ENCODE measurements around the gene REEP1. TPM values are rescaled to one million over a fixed set of nuclear protein-coding genes. Genes with fewer than 3 reads are reported as not detected.

The REEP1 gene
- total RNA-seq, 4 donors from 2014 or later, result 9.7 to 24.5 (median 13.4) TPM

DNA sequence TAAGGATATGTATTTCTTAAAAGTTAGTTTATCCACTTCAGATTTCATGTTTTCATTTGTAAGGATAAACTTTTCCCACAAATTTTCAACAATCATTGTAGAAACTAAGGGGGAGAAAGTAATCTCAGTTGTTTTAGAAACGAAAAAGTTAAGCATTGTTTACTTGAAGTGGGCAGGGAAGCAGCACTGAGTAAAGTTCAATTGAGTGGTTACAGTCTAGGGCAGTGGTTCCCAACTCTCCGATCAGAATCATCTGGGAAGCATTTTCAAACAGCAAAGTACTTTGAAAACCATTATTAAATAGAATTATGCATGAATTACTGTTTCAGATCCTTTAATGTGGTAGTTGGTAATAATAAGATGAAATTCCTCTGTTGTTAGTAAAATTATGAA is 125.6 kb downstream of the REEP1 start:
- no peaks in the 10 kb centered on the region for H3K36me3 ChIP-seq

DNA sequence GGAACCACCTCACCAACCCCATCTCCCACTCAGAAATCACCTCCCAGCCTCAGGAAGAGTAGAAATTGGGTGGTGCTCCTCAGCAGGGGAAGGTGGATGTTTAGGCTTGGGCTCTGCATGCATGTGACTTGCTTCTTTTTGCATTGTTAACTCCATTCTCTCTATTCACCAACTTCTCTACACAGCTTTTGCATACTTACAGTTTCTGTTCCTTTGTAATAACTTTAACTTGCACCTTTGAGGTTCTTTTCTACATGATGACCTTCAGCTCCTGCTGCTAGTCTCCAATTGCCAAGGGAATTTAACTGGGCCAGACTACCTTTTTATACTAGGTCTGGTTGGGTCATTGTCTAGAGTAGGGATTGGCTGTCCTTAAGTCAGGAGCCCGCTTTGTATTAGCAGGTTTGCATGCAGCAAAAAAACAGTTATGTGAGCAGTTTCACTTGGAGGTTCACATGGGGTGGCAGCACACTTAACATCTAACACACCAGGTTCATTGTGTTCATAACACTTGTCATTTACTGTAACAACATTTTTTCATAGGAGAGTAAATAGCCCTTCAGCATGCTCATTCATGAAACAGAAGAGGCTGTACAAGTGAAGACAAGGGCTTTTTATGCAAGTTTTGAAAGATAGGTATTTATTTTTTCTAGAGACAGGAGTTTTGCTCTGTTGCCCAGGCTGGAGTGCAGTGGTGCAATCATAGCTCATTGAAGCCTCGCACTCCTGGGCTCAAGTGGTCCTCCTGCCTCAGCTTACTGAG is 126.2 kb downstream of the REEP1 start:
- intact Hi-C loops (cut with DNase I; ENCODE audit: low total_unique reads), result no loop called here
- Histone ChIP-seq H3K36me3 (no peaks in the 10 kb centered on the region), H3K27ac (no peak overlapping the region)

More for the DNA sequence above, 125.6 kb downstream of the REEP1 start:
- Histone ChIP-seq H3K27me3 (no peaks in the 10 kb centered on the region), H3K4me3 (no peak overlapping the region), H3K4me1 (no peaks in the 10 kb centered on the region), H3K27ac (no peak overlapping the region), H3K9me3 (no peaks in the 10 kb centered on the region)
- intact Hi-C loops (cut with DNase I; ENCODE audit: low total_unique reads), result no loop called here
- no peak for DNase-seq
- TF ChIP-seq, protein P1, sequence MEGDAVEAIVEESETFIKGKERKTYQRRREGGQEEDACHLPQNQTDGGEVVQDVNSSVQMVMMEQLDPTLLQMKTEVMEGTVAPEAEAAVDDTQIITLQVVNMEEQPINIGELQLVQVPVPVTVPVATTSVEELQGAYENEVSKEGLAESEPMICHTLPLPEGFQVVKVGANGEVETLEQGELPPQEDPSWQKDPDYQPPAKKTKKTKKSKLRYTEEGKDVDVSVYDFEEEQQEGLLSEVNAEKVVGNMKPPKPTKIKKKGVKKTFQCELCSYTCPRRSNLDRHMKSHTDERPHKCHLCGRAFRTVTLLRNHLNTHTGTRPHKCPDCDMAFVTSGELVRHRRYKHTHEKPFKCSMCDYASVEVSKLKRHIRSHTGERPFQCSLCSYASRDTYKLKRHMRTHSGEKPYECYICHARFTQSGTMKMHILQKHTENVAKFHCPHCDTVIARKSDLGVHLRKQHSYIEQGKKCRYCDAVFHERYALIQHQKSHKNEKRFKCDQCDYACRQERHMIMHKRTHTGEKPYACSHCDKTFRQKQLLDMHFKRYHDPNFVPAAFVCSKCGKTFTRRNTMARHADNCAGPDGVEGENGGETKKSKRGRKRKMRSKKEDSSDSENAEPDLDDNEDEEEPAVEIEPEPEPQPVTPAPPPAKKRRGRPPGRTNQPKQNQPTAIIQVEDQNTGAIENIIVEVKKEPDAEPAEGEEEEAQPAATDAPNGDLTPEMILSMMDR (IDR thresholded peaks at IDR 0.05), result no peak
- TF ChIP-seq POLR2A (IDR thresholded peaks at IDR 0.05), result no peak

DNA sequence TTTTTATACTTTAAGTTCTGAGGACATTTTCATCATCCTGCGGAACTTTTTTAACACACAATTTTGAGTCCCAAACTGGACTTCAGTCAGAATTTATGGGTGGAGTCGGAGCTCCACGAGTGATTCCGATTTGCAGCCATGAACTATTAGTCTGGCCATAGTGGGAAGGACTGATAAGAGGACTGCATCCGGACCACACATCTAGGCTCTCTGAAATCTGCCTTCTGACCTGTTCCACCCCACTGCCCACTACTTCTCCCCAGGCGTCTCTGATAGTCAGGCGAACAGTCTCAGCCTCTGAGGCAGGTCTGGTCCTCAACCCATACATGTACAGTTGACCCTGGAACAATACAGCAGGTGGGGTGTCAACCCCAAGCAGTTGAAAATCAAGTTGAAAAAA is 133.0 kb downstream of the REEP1 start:
- DNase-seq, result no peak
- Histone ChIP-seq H3K9me3 (no peaks in the 10 kb centered on the region), H3K27ac (no peak overlapping the region), H3K36me3 (no peaks in the 10 kb centered on the region), H3K27me3 (no peaks in the 10 kb centered on the region), H3K4me3 (no peak overlapping the region), H3K4me1 (no peaks in the 10 kb centered on the region)
- intact Hi-C loops (cut with DNase I; ENCODE audit: low total_unique reads), result no loop called here
- no peak for TF ChIP-seq POLR2A (IDR thresholded peaks at IDR 0.05)
- TF ChIP-seq, protein P1 (IDR thresholded peaks at IDR 0.05), result no peak

More for the DNA sequence above, 126.2 kb downstream of the REEP1 start:
- TF ChIP-seq POLR2A (IDR thresholded peaks at IDR 0.05), result no peak
- TF ChIP-seq, protein P1 (IDR thresholded peaks at IDR 0.05), result no peak
- no peaks in the 10 kb centered on the region for H3K9me3 ChIP-seq
- H3K4me3 ChIP-seq, result no peak overlapping the region
- H3K4me1 ChIP-seq, result no peaks in the 10 kb centered on the region
- H3K27me3 ChIP-seq, result no peaks in the 10 kb centered on the region
- DNase-seq, result no peak

DNA sequence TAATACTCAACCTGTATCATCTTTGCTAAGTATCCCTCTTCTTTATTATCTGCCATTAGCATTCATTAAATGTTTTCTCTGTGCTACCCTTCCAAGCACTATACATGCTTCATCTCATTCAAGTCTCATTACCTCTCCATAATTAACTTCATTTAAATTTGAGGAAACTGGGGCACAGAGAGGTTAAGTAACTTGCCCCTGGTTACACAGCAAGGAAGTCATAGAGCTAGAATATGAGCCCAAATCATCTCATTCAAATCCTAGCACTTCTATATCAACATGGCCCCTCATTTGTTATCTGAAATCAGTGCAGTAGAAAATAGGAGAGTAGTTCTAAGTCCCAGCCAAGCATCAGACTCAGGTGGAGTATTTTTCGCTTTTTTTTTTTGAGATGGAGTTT is 133.8 kb downstream of the REEP1 start:
- H3K27me3 ChIP-seq, result no peaks in the 10 kb centered on the region
- no peaks in the 10 kb centered on the region for H3K9me3 ChIP-seq
- intact Hi-C loops (cut with DNase I; ENCODE audit: low total_unique reads), result no loop called here
- no peaks in the 10 kb centered on the region for H3K4me1 ChIP-seq
- TF ChIP-seq, protein P1 (IDR thresholded peaks at IDR 0.05), result no peak
- no peak for TF ChIP-seq POLR2A (IDR thresholded peaks at IDR 0.05)
- DNase-seq, result no peak
- H3K4me3 ChIP-seq, result no peak overlapping the region
- H3K36me3 ChIP-seq, result no peaks in the 10 kb centered on the region
- H3K27ac ChIP-seq, result no peak overlapping the region

DNA sequence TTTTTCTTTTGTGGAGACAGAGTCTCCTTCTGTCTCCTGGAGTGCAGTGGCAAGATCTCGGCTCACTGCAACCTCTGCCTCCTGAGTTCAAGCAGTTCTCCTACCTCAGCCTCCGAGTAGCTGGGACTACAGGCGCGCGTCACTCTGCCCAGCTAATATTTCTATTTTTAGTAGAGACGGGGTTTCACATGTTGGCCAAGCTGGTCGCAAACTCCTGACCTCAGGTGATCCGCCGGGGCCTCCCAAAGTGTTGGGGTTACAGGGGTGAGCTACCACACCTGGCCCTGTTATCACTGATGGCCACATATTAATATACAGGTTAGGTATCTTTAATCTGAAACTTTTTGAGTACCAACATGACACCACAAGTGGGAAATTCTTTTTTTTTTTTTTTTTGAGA is 134.7 kb downstream of the REEP1 start:
- intact Hi-C loops (cut with DNase I; ENCODE audit: low total_unique reads), result no loop called here
- TF ChIP-seq POLR2A (IDR thresholded peaks at IDR 0.05), result no peak
- TF ChIP-seq, protein P1 (IDR thresholded peaks at IDR 0.05), result no peak
- no peaks in the 10 kb centered on the region for H3K27me3 ChIP-seq
- no peaks in the 10 kb centered on the region for H3K9me3 ChIP-seq
- no peak for DNase-seq
- H3K4me1 ChIP-seq, result no peaks in the 10 kb centered on the region
- no peak overlapping the region for H3K27ac ChIP-seq
- H3K36me3 ChIP-seq, result no peaks in the 10 kb centered on the region
- H3K4me3 ChIP-seq, result no peak overlapping the region

Measured in uterus (tissue), 4 donors.